ENCODE measurements around the gene HSPG2. TPM values are rescaled to one million over a fixed set of nuclear protein-coding genes. Genes with fewer than 3 reads are reported as not detected.
A peak's percentile ranks its signal among the peaks of the same experiment; 100 is the strongest.

Gene HSPG2
- total and polyA plus RNA-seq, 10 donors, result 14.4 to 395 (median 151) TPM

- Histone ChIP-seq H3K4me1 (peaks cover 0 to 21% (median 8%) of the 10 kb centered on the region in 6 donors), H3K27me3 (replicated peaks in 1 of 7) (no peaks in the 10 kb centered on the region), H3K36me3 (peaks cover 0 to 74% (median 26%) of the 10 kb centered on the region in 6 donors), H3K4me3 (no peak overlapping the region), H3K27ac (peak overlapping the region in 2 of 8 donors; percentile 18 to 22), H3K9me3 (no peaks in the 10 kb centered on the region)
- no peak for DNase-seq
- WGBS, 5 donors, result 80 to 84% (median 81%) methylated on average over 11 to 12 of the region's 12 CpGs
- TF ChIP-seq CTCF (IDR thresholded peaks at IDR 0.05 in 8 of 11, conservative IDR thresholded peaks at IDR 0.05 in 3 of 11) (no peak), POLR2A (IDR thresholded peaks at IDR 0.05) (no peak)
- intact Hi-C loops (cut with DNase I; ENCODE audit: low total_unique reads), result no loop called here
Measured at GRCh38 chr1:21868941-21869454, 68.1 kb downstream of the HSPG2 start.

GRCh38 chr1:21868482-21868881 is 68.6 kb downstream of the HSPG2 start:
- H3K27ac ChIP-seq, result peak overlapping the region in 2 of 8 donors; percentile 18 to 22
- intact Hi-C loops (cut with DNase I; ENCODE audit: low total_unique reads), result no loop called here
- TF ChIP-seq POLR2A (IDR thresholded peaks at IDR 0.05), result no peak
- TF ChIP-seq CTCF (IDR thresholded peaks at IDR 0.05 in 8 of 11, conservative IDR thresholded peaks at IDR 0.05 in 3 of 11), result no peak
- no peak for TF ChIP-seq POLR2AphosphoS5 (IDR thresholded peaks at IDR 0.05)
- no peaks in the 10 kb centered on the region for H3K27me3 ChIP-seq (replicated peaks in 1 of 7)
- no peak overlapping the region for H3K4me3 ChIP-seq
- no peak for DNase-seq
- 75 to 88% (median 86%) methylated on average over 6 to 7 of the region's 7 CpGs for WGBS, 5 donors
- no peaks in the 10 kb centered on the region for H3K9me3 ChIP-seq
- peaks cover 0 to 74% (median 23%) of the 10 kb centered on the region in 6 donors for H3K36me3 ChIP-seq
- H3K4me1 ChIP-seq, result peaks cover 0 to 21% (median 8%) of the 10 kb centered on the region in 6 donors

- H3K36me3 ChIP-seq, result peaks cover 0 to 70% (median 15%) of the 10 kb centered on the region in 6 donors
- peaks cover 0 to 21% (median 8%) of the 10 kb centered on the region in 6 donors for H3K4me1 ChIP-seq
- no peak for DNase-seq
- no peak overlapping the region for H3K4me3 ChIP-seq
- 82 to 92% (median 90%) methylated on average over 5 of the region's 5 CpGs for WGBS, 5 donors
- no peaks in the 10 kb centered on the region for H3K27me3 ChIP-seq (replicated peaks in 1 of 7)
- no peaks in the 10 kb centered on the region for H3K9me3 ChIP-seq
- intact Hi-C loops (cut with DNase I; ENCODE audit: low total_unique reads), result no loop called here
- peak overlapping the region in 2 of 8 donors; percentile 21 to 60 for H3K27ac ChIP-seq
- TF ChIP-seq POLR2A (IDR thresholded peaks at IDR 0.05) (no peak), POLR2AphosphoS5 (IDR thresholded peaks at IDR 0.05) (no peak), CTCF (IDR thresholded peaks at IDR 0.05 in 8 of 11, conservative IDR thresholded peaks at IDR 0.05 in 3 of 11) (no peak)
Measured at GRCh38 chr1:21867451-21867996, 69.6 kb downstream of the HSPG2 start.

- WGBS, 5 donors, result 62 to 81% (median 76%) methylated on average over 1 of the region's 1 CpG
- Histone ChIP-seq H3K27me3 (replicated peaks in 1 of 7) (no peaks in the 10 kb centered on the region), H3K36me3 (peaks cover 0 to 70% (median 12%) of the 10 kb centered on the region in 6 donors), H3K4me1 (peaks cover 0 to 21% (median 8%) of the 10 kb centered on the region in 6 donors), H3K27ac (peak overlapping the region in 6 of 8 donors; percentile 7 to 74 (median 50)), H3K9me3 (peaks cover 0 to under 1% (median 0%) of the 10 kb centered on the region in 8 donors), H3K4me3 (no peak overlapping the region)
- DNase-seq, result no peak
- intact Hi-C loops (cut with DNase I; ENCODE audit: low total_unique reads), result no loop called here
- no peak for TF ChIP-seq CTCF (IDR thresholded peaks at IDR 0.05 in 8 of 11, conservative IDR thresholded peaks at IDR 0.05 in 3 of 11)
- no peak for TF ChIP-seq POLR2A (IDR thresholded peaks at IDR 0.05)
- TF ChIP-seq POLR2AphosphoS5 (IDR thresholded peaks at IDR 0.05), result no peak
Measured at GRCh38 chr1:21866707-21867043, 70.4 kb downstream of the HSPG2 start.

All from spleen (tissue), 11 donors.